Measurements from ENCODE around the gene DRC7.

The DRC7 gene

DNA sequence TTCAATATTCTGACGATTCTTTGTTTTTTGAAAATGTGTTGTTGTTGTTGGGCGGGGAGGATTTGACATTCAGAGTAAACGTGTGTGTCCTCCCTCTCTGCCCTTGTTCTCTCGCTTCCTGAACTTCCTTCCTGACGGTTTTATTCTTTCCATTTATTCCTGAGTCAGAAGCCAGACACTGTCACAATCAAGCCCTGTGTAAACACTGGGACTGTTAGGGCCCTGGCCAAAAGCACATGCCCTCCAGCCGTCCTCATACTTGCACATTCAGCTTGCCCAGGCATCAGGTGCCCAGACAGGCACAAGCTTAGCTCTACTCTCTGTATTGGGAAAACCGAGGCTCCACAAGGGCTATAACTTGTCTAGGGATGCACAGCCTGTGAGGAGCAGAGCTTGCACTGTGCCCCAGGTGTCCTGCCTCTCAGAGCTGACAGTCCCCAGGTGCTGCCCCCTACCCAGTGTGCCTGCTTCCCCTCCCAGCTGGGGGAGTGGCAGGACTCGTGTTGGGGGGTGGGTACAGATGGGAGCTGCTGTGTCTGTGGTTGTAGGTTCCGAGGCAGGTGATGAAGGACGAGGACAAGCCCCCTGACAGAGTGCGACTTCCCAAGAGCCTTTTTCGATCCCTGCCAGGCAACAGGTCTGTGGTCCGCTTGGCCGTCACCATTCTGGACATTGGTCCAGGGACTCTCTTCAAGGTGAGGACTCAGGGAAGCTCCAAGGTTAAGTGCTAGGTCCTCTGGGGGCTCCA, 16.8 kb upstream of the DRC7 start:
- no peak for DNase-seq

DNA sequence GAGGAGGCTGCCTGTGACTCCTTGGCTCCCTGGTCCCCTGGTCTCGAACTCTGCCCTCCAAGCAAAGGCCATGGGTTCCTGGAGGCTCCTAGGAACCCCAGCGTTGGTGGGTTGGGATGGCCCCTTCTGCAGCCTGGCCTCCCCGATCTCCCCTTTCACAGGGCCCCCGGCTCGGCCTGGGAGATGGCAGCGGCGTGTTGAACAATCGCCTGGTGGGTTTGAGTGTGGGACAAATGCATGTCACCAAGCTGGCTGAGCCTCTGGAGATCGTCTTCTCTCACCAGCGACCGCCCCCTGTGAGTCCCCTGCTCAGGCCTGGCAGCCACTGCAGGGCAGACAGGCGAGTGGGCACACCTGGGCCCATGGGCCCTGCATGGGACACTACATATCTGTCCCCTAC, 15.6 kb upstream of the DRC7 start:
- no peak for DNase-seq

DNA sequence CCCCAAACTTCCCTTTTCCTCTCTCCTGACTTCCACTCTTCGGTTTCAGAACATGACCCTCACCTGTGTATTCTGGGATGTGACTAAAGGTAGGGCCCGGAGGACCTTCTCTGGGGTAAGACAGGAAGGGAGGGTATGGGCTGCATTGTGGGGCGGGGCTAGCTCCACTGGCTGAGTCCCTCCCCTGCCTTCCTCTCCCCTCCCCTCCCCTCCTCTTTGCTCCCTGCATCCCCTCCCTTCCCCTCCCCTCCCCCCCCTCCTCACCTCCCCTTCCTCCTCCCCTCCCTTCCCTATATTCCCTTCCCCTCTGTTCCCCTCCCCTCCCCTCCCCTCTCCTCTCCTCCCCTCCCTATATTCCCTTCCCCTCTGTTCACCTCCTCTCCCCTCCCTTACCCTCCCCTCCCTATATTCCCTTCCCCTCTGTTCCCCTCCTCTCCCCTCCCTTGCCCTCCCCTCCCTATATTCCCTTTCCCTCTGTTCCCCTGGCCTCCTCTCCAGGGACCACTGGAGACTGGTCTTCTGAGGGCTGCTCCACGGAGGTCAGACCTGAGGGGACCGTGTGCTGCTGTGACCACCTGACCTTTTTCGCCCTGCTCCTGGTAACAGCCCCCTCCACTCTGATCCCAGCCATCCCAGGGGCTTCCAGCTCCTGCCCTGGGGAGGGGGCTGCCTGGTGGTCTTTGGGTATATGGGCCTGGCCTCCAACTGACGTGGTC, 14.7 kb upstream of the DRC7 start:
- DNase-seq = no peak

DNA sequence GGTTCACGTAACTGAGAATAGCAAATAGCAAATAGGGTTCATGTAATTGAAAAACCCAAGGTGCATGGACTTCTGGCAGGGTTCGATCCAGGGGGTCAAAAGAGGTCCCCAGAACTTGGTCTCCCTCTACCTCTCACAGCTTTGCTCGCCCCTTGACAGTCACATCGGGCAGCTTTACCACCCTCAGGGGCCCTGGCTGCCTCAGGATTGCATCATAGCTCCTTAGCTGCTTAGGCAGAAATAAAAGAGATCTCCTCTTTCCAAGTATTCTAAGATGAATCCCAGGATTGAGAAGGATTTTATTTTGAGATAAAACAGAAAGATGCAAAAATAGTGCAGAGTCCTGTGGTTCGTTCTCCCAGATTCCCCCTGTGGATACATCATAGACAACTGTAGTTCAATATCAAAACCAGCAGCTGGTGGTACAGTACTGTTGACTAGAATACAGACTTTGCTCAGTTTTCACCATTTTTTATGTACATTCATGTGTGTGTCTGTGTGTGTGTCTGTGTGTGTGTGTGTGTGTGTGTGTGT, 13.7 kb upstream of the DRC7 start:
- no peak for DNase-seq

DNA sequence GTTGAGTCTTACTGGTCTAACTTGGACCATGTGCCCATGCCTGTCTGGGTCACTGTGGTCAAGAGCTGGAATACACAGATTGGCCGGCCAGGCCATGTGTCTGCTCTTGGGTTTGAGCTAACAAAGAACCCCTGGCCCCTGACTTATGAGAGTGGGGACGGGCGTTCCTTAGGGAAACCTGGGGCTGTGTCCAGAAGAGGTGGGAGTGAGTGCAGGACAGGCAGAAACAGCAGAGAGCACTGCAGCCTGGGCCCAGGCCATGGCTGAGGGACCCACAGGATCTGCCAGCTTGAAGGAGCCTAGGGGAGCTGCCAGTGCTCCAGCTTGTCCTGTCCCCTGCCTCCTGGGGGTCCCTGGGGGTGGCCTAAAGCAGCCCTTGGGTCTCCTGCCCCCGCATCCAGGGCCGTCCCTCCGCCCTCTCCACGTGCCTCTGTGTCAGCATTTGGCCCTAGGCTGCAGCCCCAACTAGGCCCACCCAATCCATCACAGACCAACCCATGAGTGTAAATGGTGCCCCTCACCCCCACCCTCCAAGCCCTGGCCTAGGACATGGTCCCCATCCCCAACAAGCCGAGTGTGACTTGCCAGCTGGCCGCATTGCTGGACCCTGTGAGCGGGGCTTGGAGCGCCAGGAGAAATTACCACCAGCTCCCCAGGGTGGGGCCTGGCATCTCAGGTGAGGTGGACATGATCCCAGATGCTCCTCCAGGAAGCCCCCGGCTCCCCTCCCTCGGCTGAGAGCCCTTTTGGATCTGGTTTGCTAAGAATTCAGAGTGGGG, 12.5 kb upstream of the DRC7 start:
- DNase-seq = no peak

DNA sequence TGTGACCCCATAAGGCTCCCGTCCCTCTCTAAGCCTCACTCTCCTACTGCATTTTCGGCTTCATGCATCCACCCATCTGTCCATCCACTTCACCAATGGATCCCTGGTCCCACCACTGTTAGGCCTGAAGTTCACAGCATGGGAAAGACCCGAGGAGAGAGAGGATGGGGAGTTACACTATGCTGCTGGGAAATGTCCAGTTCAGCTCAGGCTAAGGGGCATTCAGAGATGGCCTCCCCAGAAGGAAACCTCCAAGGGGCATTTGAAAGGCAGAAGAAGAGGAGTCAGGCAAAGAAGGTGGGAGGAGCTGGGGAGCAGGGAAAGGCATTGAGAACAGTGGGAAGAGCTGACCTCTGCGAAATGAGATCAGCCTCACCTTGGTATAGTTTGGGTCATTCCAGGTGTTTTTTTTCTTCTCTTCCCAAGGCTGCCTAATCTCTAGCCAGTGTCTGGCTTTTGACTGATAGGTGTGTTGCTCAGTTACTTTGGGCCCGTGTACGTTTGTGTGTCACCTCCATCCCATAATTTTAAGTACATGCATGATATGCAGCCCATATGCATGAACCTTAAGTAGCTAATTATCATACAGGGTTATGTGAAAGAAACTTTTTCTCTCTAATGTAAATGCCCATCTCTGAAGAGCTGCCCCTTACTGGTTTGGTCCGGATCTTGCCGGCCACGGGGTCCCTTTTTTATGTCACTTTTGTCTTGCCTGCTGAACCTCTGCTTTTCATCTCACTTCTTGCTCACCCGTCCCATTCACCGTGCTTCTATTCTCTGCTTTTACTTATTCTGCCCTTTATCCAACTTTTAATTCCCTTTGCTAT, 11.6 kb upstream of the DRC7 start:
- no peak for DNase-seq

DNA sequence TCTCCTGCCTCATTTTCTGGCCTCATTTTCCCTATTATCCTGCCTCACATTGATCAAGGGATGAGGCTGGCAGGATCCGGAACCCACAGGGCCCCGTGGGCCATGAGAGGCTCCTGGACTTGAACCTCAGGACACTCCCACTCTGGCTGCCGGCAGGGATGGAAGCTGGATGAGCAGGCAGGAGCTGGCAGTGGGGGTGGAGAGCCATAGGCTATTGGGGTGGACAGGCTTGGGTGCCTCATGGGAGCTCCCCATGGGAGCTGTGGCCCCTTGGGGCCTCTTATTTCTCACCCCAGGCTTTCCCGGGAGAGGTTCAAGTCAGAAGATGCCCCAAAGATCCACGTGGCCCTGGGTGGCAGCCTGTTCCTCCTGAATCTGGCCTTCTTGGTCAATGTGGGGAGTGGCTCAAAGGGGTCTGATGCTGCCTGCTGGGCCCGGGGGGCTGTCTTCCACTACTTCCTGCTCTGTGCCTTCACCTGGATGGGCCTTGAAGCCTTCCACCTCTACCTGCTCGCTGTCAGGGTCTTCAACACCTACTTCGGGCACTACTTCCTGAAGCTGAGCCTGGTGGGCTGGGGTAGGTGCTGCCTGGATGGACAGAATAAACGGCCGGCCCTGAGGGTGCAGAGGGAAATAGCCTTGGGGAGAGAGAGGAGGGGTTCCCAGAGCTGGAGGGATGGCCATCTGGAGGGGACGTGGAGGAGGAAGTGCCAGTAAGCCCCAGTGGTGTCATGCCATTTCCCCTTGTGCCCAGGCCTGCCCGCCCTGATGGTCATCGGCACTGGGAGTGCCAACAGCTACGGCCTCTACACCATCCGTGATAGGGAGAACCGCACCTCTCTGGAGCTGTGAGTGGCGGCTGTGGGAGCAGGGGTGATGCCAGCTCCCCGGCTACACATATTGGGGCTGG, 10.7 kb upstream of the DRC7 start:
- no peak for DNase-seq

DNA sequence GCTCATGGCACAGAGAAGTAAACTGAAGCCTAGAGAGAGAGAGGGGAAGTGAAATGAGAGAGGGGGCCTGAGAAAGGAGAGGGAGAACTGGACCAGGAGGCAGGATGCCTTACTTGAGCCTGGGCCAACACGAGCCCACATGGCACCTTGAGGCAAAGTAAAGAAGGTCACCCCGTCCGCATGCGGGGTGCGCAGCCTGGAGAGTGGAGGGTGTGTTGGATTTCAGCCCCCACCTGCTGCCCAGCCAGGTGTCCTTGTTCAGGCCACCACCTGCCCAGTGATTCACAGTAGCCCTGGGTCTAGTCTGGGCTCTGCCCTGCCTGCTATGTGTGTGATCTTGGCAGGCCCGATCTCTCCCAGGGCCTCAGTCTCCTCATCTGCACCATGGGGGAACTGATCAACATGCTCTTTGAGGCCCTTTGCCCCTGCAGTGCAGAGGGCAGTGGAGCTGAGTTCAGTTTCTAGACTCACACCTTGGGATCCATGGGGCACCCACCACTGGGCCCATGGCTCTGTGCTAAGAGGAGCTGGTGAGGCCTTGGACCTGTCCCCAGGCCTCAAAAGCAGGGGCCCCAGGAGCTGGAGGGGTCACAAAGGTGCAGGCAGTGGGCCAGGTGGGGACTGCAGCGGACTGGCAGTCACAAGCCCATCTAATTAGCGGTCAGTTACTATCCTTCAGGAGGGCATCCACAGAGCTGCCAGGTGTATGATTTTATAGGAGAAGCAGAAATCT, 9.8 kb upstream of the DRC7 start:
- no peak for DNase-seq

DNA sequence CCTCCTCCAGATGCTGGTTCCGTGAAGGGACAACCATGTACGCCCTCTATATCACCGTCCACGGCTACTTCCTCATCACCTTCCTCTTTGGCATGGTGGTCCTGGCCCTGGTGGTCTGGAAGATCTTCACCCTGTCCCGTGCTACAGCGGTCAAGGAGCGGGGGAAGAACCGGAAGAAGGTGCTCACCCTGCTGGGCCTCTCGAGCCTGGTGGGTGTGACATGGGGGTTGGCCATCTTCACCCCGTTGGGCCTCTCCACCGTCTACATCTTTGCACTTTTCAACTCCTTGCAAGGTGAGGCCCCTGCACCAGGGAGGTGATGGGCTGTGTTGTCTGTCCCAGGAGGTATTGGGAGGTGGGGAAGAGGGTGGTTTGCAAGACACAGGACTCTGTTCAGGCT, 9.0 kb upstream of the DRC7 start:
- DNase-seq = no peak

DNA sequence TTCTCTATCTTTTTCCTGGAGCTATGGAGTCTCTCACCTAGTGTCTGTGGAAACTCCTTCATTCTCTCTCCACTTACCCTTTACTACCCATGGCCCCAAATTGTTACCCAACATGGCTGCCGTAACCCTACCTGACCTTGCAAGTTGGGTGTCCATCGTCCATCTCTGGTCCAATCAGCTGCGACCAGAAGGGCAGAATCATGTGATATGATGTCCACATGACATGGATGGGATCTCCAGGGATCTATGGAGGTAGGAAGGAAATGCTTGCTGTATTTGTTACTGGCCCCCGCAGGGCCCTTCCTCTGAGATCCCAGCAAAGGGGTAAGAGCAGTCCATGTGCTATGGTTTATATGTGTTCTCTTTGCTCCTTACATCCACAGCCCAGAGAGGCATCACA, 8.0 kb upstream of the DRC7 start:
- DNase-seq = no peak

DNA sequence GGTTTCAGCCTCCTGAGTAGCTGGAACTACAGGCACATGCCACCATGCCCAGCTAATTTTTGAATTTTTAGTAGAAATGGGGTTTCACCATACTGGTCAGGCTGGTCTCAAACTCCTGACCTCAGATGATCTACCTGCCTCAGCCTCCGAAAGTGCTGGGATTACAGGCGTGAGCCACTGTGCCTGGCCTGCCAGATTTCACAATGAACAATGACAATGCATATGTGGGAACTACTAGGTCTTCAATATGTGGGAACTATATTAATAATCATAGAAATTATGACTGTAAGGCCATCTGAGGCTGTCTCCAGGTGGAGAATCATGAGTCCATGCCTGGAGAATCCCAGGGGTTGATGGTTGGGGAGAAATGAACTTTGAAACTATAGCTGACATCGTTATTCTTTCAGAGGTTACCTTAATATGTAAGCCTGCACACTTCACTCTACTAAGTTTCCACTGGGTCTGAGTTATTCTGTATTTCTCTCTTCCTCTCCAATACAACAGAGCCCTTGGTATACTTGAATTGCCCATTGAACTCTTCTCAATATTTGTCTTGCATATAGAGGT, 7.2 kb upstream of the DRC7 start:
- DNase-seq = no peak

DNA sequence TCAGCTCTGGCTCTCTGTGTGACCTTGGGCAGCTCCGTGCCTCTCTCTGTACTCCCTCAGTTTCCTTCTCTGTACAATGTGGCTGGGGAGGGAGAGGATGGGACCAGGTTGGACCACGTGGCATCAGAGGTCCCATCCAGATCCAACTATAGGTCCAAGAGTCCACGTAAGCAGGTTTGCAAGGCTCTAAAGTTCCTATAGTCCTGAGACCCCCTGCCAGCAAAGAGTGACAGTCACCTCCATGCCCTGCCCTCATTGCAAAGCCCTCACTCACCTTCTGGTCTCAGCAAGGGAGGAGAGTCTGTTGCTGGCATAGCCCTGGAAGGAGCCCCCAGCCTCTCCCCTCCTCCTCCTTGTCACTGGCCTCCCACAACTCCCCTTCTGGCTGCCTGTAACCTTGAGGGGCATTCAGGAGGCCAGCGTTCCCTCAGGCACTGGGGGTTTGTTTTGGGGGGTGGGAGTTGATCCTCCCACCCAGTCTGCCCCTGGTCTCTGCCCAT, 6.1 kb upstream of the DRC7 start:
- no peak for DNase-seq

DNA sequence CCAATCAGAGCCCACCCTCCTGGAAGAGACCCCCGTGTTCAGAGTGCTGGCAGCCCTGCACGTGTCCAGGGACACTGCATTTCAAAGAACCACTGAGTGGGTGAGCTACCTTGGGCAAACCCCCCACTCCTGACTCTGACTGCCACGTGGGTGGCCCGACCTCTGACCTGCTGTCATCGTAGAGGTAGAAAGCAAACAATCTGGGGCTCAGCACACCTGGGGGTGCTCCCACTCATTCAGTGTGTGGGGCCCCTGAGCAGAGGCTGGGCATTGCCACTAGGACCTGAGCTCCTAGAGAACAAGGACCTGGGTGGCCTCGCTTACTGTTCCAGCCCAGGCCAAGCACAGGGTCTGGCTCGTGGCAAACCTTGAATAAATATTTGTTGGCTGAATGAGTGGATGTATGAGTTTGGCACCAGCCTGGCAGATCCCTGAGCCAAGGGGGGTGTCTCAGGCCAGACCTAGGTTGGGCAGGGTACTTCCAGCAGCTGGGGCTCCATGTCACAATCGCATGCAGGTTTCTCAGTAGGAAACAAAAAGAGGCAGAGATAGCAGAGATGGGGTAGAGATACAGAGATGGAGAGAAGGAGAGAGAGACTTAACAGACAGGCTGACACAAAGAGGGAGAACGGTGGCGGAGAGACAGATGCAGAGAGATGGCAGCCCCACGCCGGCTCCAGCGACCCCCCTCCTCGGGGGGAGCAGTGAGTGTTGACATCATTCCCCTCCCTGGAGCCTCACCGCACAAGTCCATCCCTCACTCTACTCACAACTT, 5.4 kb upstream of the DRC7 start:
- no peak for DNase-seq

DNA sequence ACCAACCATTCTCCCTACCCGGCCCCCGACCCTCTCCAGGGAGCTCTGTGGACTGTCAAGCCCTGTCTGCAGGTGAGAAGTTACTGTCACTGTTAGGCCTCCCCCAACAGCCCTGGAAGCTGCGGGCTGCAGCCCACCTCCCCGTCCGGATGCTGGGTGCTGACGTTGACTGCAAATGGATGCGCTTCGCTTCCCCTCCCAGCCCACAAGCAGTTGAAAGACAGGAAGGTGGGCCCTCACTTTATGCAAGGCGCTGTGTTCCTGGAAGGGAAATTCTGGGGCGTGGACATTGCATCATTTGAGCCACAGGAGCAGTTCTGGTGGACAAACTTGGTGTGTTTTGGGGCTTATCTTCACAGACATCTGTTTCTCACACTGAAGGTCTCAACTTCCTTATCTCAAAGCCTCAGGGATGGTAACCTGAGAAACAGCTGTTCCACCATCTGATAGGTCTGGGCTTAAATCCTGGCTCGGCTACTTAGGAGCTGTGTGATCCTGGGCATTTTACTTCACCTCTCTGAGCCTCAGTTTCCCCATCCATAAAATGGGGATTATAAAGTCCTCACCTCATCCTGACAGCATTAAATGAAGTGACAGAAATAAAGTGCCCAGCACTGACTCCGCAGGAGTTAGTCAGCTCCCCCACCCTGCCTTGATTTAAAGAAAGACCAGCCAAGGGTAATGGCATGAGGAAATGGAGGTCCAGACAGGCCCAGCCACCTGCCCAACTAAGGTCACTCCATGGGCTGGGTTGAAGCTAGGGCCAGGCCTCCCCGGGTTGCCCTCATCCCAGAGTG, 4.6 kb upstream of the DRC7 start:
- DNase-seq = no peak

DNA sequence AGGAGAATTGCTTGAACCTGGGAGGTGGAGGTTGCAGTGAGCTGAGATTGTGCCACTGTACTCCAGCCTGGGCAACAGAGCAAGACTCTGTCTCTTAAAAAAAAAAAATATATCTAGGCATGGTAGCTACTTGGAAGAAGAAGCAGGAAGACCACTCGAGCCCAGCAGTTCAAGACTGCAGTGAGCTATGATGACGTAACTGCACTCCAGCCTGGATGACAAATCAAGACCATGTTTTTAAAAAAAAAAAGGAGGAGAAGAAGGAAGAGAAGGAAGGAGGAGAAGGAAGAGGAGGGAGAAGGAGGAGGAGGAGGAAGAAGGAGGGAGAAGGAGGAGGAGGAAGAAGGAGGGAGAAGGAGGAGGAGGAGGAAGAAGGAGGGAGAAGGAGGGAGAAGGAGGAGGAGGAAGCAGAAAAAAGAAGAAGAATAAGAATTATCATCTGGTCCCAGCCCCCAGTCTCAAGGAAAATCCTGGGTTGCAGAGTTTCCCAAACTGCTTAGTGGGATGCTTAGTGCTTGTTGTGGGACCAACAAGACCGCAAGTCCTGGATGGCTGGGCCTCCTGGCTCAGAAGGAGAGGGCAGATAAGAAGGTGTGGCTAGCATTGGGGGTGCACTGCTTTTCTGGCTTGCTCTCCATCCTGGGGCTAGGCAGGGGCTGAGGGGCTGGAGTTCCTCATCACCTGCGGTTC, 3.7 kb upstream of the DRC7 start:
- DNase-seq = no peak

DNA sequence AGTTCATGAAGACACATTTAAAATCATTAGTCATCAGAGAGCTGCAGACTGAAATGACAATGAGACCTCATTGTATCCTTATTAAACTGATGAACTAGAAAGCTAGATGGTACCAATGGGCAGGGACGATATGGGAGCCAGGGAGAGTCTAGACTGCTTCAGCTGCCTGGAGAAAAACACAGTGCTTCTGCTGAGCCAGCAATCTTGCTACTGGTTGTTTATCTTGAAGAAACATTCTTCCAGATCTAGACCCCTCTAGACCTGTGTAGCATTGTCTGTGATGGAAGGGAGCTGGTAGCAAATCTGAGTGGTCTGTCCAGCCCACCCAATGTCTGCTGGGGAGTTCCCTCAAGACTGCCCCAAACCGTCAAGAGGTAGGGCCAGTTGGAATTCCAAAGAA, 2.0 kb upstream of the DRC7 start:
- DNase-seq = no peak

DNA sequence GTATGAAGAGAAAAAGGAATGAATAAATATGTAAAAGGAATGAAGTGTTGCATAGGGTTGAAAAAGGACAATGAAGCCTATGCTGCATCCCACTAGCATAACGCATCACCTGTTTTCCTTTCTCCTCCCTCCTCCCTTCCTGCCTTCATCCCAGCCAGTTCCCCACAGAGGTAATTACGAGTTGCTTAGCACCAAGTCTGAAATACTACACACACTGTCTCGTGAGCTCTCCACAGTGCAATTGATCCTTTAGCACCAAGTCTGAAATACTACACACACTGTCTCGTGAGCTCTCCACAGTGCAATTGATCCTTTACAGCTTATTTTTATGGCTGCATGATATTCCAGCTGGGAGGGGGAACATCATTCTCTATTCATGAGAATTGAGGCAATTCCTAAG, 1.1 kb upstream of the DRC7 start:
- no peak for DNase-seq

DNA sequence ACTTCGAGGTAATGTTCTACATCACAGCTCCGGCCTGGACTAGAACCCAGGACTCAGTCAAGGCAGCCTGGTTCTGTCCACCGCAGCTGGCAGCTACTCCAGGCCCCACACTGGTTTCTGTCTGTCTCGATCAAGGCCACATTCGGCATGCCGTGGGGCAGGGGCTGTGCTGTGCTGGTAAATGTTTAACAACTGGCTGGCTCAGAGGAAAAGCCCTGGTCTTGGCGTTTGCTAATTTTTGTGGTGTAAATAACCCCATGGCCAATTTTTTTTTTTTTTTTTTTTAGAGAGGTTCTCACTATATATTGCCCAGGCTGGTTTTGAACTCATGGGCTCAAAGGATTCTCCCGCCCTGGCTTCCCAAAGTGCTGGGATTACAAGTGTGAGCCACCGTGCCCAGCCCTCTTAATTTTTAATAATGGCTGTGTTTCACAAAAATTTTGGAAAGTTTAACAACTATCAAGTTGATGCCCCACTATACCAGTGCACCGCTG, 328 bp upstream of the DRC7 start:
- no peak for DNase-seq

All from DMS79 (cell line).